CD1c-positive myeloid dendritic cell (primary cell): ENCODE results near the gene HIVEP3.

Experiments used
- DNase-seq: peaks from one replicate; pipeline ENCODE4 v3.0.0-alpha.2; 2016; ENCODE audit errors: extremely low spot score

HIVEP3 gene

GRCh38 chr1:41484402-41485241 is 434.1 kb downstream of the HIVEP3 start, which contains the start of gene EDN2:
Gene EDN2, minus strand, starts transcription at chr1:41484683. Its CDS starts 82 bp downstream, at chr1:41484601.
- no peak for DNase-seq

DNA sequence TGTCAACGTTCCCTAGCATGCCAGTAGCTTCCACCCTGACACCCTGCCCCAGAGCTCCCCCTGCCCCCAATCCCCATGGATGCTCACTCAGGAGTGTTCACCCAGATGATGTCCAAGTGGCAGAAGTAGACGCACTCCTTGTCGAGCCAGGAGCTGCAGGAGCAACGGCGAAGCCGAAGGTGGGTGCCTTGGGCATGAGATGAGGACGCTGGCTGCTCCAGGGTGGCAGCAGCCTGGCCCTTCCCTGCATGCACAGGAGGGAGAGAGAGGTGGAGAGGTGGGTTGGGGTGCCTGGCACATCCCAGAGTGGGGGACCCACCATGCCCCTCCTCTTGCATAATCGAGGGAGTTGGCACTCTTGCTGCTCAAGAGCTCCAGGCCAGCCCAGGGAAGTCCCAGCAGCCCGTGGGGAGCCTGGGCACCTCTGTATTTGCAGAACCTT is 434.7 kb downstream of the HIVEP3 start:
- no peak for DNase-seq

GRCh38 chr1:41483001-41483850 is 435.5 kb downstream of the HIVEP3 start:
- no peak for DNase-seq

DNA sequence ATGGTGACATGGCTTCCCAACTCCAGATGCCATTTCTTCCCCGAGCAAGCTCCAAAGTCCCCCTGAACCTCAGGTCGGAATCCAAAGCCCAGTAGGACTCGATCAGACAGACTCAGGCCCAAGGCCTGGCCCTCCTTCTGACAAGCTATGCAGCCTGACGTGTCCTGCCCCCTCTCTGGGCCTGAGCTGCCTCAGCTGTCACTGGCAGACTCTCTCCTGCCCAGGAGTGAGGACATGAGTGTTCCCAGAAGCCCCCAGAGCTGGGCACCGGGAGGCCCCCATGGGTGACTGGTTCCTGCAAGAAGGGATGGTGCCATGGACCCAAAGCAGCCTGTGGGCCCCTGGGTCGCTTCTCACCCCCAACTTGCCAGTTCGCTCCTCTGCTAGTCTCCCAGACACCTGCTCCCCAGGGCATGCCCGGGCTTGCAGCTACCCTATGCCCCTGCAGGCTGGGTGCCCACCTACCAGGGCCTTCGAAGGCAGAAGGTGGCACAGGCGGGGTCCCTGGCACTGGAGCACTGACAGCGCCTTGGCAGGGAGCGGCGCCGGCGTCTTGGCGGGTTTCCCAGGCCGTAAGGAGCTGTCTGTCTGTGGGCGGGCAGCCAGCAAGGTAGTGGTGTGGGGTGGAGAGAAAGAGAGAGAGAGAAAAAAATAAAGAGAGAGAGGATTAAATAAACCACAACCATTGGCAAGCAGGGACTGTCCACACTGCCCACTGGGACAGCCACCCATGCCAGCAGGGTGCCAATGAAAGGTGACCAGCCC is 436.5 kb downstream of the HIVEP3 start:
- no peak for DNase-seq

- no peak for DNase-seq
Observed at GRCh38 chr1:41481109-41481775, 437.5 kb downstream of the HIVEP3 start.

DNA sequence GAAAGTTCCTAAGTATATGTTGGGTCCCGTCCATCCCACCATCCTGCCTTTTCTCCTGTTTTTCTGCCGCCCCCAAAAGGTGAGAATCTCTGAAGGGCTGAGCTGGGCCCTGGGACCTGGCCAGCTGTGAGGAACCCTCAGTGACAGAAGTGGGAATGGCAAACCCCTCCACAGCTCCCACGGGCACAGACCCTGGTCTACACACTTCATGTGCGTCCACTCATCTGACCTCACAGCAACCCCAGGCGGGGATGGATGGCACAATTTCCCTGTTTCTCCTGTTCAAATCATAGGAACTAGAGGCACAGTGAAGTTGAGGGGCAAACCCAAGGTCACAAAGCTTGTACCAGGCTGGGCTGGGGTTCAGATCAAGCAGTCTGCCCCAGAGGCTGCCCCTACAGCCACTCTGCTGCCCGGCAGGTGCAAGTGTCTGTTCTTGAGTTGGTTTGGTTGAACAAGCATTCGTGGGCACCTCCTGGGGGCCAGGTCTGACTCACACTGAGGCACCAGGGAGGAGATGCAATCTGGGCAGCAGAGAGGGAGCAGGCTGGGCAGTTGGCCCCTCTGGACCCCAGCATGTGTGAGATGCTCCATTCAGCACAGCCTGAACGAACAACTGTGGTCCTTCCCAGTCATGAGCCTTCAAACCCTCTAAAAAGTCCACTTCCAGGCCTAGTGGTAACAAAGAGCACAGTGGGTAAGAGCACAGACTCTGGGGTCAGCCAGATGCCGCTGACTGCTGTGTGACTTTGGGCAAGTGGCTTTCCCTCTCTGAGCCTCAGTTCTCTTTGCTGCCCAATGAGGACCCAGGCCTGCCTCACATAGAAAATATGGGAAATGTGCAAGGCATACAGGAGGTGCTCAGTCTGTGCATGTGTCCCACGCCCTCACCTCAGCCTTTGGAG is 438.3 kb downstream of the HIVEP3 start:
- DNase-seq = no peak

- DNase-seq = no peak
Observed at GRCh38 chr1:41479808-41480160, 438.9 kb downstream of the HIVEP3 start.

DNA sequence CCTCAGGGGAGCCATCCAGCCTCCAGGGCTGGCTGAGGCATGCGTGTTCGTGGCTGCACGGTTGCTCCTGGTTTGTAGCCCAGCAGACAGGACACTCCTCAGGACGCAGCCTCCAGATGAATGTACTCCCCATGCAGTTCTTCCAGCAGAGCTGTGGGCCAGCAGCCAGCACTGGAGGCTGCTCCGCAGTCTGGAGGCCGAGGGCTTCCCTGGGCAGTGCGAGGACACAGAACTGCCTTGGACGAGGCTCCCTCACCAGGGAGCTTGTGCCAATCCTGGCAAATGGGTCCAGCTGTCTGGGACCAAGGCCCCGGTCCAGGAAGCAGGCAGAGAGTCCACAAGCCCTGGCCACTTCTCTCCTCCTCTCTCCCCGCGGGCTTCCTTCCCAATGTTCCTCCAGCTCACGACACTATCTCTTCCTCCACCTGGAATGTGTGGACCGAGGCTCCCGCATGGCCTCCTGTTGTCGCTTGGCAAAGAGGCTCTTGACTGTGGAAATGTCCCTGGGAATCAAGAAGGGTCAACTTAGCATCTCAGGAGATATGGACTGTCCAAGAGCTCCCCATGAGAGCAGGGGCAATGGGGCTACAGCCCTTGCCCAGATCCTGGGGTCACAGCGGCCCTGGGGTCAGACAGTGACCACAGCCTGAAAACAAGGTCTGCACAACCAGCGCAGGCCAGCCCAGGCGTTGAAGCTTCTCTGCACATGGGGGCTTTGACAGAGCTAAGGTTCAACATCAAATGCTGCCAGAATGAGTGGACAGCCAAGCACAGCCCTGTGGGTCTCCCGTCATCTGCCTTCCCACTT is 439.5 kb downstream of the HIVEP3 start:
- no peak for DNase-seq

DNA sequence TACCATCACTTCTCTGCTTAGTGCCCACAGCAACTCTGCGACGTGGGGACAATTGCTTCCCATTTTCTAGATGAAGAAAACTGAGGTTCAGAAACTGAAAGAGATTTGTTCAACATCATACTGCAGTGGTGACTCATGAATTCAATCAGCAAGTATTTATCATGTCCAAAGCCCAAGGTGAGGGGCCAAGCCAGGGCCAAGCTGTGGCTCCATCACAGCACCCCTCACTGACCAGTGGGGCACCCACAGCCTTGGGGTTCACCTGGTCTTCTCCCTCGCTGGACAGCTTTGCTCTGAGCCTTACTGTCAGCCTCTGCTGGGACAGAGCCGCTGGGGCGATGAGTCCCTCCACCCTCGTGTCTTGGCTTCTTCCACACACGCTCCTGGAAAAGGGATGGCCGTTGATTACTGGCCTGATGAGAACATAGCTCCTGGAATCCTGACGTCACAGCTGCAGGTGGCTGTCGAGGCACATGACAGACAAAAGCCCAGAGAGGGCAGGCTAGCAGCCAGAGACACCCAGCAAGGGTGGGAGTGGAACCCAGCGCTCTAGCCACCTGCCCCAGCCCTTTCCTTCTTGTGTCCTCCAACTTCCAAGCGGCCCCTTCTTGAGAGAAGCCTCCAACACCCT is 440.5 kb downstream of the HIVEP3 start:
- DNase-seq = no peak

DNA sequence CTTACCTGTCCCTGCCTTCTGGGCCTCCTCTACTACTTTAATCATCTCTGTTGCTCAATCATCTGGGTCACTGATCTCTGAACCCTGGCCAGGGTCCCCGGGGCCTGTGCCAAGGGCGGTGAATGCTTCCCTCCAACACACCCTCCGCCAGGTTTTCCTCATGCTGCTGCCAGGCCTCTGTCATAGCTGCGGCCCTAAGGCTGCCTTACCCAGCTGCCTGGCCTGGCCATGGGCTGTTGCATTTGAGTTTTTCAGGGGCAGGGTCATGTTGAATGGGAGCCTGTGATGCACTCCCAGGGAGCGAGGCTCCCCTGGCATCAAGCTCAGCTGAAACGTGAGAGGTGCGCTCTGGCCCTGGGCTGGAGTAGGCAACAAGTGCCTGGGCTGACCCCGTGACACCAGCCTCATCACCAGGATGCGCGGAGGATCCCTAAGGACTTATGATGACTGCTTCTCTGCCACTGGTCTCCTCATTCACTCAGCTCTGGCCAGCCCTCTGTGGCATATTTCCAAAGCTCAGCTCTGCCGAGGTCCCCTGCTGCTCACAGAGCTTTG is 441.8 kb downstream of the HIVEP3 start:
- no peak for DNase-seq

- no peak for DNase-seq
Observed at GRCh38 chr1:41475859-41476567, 442.7 kb downstream of the HIVEP3 start.

DNA sequence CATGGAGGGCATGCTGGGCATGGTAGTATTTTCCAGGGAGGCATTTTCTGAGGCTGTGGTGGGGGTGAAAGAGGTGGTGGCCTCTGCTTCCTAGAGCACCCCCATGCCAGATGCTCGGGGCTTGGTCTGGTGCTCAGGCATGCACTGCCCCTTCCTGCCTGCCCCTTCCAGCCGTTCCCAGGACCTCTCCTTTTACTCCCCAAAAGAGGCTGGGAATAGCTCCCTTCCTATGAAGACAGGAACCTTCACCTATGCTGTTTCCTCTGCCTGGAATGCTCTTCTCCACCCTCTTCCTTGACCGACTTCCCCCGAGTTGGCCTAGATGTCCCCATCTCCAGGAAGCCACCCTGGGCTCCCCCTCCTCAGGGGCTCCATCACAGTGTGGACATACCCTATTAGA is 443.4 kb downstream of the HIVEP3 start:
- no peak for DNase-seq

DNA sequence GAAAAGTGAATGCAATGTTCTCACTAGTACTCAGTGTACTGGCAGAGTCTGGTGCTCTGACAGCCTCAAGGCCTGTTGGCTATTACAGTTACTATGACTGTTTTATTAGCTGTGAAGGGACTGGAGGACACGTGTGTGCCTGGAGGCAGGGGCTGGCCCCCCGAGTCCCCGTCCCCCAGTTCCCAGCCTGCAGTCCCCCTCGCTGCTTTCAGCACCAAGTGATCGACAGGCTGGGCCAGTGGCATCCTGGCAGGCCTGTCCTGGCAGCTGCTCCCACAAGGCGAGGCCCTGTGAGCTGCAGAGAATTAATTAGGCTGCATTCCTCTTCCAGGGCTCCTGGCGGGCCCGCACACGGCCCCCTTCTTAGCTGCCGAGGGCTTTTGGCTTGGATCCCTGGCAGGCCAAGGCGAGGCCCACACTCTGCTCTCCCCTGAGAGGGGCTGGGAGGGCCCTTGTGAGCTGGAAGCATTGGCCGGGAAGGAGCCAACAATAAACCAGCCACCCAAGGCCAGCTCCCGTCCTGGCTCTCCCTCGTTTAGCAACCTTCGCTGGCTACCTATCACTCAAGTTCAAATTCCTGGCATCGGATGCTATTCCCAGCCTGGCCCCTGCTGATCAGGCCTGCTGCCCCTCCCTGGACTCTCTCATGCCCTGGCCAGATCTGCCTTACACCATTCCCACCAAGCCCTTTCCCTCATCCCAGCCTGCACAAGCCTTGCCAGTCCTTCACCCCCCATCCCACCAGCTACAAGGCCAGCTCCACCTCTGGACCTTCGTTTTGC is 444.0 kb downstream of the HIVEP3 start:
- DNase-seq = no peak

GRCh38 chr1:41473738-41474362 is 444.9 kb downstream of the HIVEP3 start:
- no peak for DNase-seq

DNA sequence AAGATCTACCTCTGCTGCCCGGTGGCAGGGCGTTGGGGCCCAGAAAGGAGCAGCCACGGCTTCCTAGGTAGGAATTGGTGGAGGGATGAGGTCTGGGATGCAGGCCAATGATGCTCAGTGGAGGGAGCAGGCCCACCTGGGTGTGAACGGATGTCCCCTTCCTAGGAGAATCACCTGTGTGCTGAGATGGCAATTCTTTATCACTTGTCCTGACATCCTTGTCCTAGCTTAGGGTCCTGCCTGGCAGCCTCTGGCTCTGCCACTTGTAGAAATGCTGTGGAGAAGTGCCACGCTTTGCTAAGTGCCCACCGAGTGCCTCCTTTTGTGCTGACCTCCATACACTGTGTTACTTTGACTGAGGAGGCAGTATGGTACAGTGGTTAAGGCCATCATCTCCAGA is 447.1 kb downstream of the HIVEP3 start:
- DNase-seq = no peak

DNA sequence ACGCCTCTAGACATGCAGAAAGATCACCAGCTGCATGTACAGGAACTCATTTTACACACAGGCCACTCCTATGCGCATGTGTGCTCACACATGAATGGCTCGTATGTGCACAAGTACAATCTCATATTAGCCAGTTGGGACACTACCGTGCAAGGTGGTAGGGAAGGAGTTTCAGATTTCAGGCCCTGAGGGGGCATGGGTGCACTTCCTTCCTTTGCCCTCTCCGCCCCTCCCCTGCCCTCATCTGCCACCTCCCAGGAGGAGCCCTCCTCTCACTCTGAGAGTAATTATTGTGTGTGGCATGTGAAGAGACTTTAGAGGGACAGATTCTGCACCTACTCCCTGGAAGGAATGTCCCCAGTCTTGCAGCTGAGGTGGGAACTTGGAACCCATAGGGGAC is 449.0 kb downstream of the HIVEP3 start:
- DNase-seq = no peak
